ENCODE results near the gene MICAL3. TPM values are rescaled to one million over a fixed set of nuclear protein-coding genes. Genes with fewer than 3 reads are reported as not detected.

The MICAL3 gene
- total and polyA plus RNA-seq, 9 of the 15 experiments (the other 6 are each of a cell fraction or from before 2014, with no cell fraction given): 0.53 to 32.1 (median 12.3) TPM

- TF ChIP-seq SMARCB1 (IDR thresholded peaks at IDR 0.05; ENCODE audit: insufficient read length, low read depth): no peak
- no peak for TF ChIP-seq ZNF146 (CRISPR knock-in tag; IDR thresholded peaks at IDR 0.05; ENCODE audit: unreplicated experiment)
- no peak for TF ChIP-seq RFX7 (CRISPR knock-in tag; IDR thresholded peaks at IDR 0.05)
- TF ChIP-seq NR1H2 (CRISPR knock-in tag; IDR thresholded peaks at IDR 0.05): no peak
- no peak for TF ChIP-seq FOXP4 (CRISPR knock-in tag; IDR thresholded peaks at IDR 0.05; ENCODE audit: borderline replicate concordance)
- TF ChIP-seq CBX2 (IDR thresholded peaks at IDR 0.05; ENCODE audit: insufficient read depth, low read length, poor library complexity, severe bottlenecking): no peak
- no peak for TF ChIP-seq FOXM1 (IDR thresholded peaks at IDR 0.05; ENCODE audit: low read depth)
- TF ChIP-seq FOXM1 (CRISPR knock-in tag; IDR thresholded peaks at IDR 0.05; ENCODE audit: low read depth): no peak
- TF ChIP-seq BDP1 (IDR thresholded peaks at IDR 0.05; ENCODE audit: insufficient read depth, insufficient read length): no peak
- no peak for TF ChIP-seq RREB1 (CRISPR knock-in tag; IDR thresholded peaks at IDR 0.05)
- TF ChIP-seq TOE1 (IDR thresholded peaks at IDR 0.05; ENCODE audit: borderline replicate concordance): no peak
- TF ChIP-seq TOE1 (CRISPR knock-in tag; IDR thresholded peaks at IDR 0.05; ENCODE audit: borderline replicate concordance, low read depth): no peak
- no peak for TF ChIP-seq ZNF79 (CRISPR knock-in tag; IDR thresholded peaks at IDR 0.05; ENCODE audit: low read depth)
- no peak for TF ChIP-seq ZFP36 (IDR thresholded peaks at IDR 0.05; ENCODE audit: low read depth, low read length, partially characterized antibody)
Observed at GRCh38 chr22:18048441-18048898, 24.1 kb upstream of the MICAL3 start (continued).

All from K562 (cell line).